IPS-18c (cell line): Measurements from ENCODE around the gene METTL26.

Experiments used
- H3K4me3 ChIP-seq: 2 replicates; pipeline ENCODE4 v1.7.0; 2013; ENCODE audit warnings: low read depth, mild to moderate bottlenecking, low read length, moderate library complexity; ENCODE audit not compliant: insufficient read depth
- H3K9me3 ChIP-seq: one replicate; pipeline ENCODE4 v1.6.1; 2013; ENCODE audit warnings: mild to moderate bottlenecking, low read length, moderate library complexity; ENCODE audit not compliant: control insufficient read depth, insufficient read depth

Gene METTL26

DNA sequence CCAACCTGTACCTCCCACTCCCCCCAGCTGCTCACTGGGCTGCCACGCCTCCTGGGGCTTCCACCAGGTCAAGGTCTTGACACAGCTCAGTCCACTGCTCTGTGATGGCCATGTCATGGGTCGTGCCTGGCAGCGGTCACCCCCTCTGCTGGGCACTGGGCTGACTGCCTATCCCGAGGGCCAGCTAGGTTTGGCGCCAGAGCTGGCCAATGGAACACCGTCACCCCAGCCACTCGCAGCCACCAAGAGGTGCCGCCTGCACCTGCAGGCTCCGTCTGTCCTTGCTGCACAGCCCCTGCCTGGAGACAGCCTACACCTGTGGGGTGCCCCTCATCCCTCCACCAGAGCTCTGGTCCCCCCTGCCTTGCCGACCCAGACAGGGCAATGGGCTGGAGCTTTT lies 50.8 kb downstream of the METTL26 start:
- Histone ChIP-seq H3K9me3 (no peaks in the 10 kb centered on the region), H3K4me3 (no peak overlapping the region)
